ENCODE data around the gene IFNL4.
A peak's percentile ranks its signal among the peaks of the same experiment; 100 is the strongest.
"Not testable (repeated sequence)": the region's sequence is repeated elsewhere in the genome, so short reads cannot be mapped to it uniquely, and the experiment has no call there.

The IFNL4 gene

DNA sequence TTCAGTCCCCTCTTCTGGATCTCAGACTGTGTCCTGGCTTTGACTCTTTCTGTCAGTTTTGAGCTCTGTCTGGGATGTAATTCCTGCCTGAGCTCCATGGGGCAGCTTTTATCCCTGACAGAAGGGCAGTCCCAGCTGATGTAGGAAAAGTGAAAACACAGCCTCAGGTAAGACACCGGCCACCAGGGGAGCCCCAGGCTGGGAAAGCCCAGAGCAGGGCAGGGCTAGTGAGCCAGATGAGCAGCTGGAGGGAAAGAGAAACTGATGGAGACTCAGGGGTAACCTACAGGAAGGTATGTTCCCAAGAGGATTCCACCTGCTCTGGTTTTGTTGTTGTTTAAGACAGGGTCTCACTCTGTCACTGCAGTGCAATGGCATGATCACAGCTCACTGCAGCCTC lies 3.5 kb downstream of the IFNL4 start:
- ATAC-seq: peak; percentile 76

GRCh38 chr19:39244410-39245100 lies 4.1 kb downstream of the IFNL4 start, which contains the start of gene IFNL3:
Gene IFNL3 (minus strand): TSS chr19:39245006. CDS start chr19:39244967, 39 bp downstream.
- not testable (repeated sequence) for ATAC-seq

DNA sequence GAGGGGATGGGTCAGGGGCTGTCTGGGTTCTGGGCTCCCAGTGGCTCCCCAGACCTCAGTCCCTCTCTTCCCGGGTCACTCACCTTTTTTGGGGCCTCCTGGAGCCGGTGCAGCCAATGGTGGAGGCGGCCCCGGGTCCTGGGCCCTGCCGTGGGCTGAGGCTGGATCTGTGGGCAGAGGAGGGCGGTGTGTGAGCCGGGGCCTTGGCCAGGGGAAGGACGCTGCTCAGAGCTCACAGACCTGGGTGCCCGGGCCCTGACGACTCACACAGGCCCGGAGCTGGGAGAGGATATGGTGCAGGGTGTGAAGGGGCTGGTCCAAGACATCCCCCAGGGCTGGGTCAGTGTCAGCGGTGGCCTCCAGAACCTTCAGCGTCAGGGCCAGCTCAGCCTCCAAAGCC lies 4.9 kb downstream of the IFNL4 start:
- ATAC-seq: not testable (repeated sequence)

DNA sequence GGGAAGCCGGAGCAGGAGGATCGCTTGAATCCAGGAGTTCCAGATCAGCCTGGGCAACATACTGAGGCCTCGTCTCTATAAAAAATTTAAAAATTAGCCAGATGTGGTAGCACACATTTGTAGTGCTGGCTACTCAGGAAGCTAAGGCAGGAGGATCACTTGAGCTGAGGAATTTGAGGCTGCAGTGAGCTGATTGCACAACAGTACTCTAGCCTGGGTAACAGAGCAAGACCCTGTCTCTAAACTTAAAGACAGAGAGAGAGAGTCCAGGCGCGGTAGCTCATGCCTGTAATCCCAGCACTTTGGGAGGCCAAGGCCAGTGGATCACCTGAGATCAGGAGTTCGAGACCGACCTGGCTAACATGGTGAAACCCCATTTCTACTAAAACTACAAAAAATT lies 8.2 kb downstream of the IFNL4 start:
- ATAC-seq: no peak

GRCh38 chr19:39238944-39239343 lies 9.7 kb downstream of the IFNL4 start:
- TF ChIP-seq GLIS3 (CRISPR knock-in tag; IDR thresholded peaks at IDR 0.05): no peak
- no peak for TF ChIP-seq PPARA (CRISPR knock-in tag; IDR thresholded peaks at IDR 0.05; ENCODE audit: borderline replicate concordance)
- no peak for TF ChIP-seq TOX (CRISPR knock-in tag; IDR thresholded peaks at IDR 0.05; ENCODE audit: borderline replicate concordance)
- no peak for TF ChIP-seq RARB (CRISPR knock-in tag; IDR thresholded peaks at IDR 0.05)
- TF ChIP-seq ZNF70 (CRISPR knock-in tag; IDR thresholded peaks at IDR 0.05): no peak
- no peak for TF ChIP-seq BACH2 (CRISPR knock-in tag; IDR thresholded peaks at IDR 0.05; ENCODE audit: borderline replicate concordance)
- no peak for TF ChIP-seq CREB5 (CRISPR knock-in tag; IDR thresholded peaks at IDR 0.05; ENCODE audit: low read depth)
- no peak for ATAC-seq

More for the DNA sequence above, 8.2 kb downstream of the IFNL4 start:
- TF ChIP-seq RARB (CRISPR knock-in tag; IDR thresholded peaks at IDR 0.05) (no peak), TOX (CRISPR knock-in tag; IDR thresholded peaks at IDR 0.05; ENCODE audit: borderline replicate concordance) (no peak), TCF4 (CRISPR knock-in tag; IDR thresholded peaks at IDR 0.05; ENCODE audit: borderline replicate concordance) (no peak), SNAI2 (CRISPR knock-in tag; IDR thresholded peaks at IDR 0.05) (no peak), ZNF70 (CRISPR knock-in tag; IDR thresholded peaks at IDR 0.05) (no peak), PPARA (CRISPR knock-in tag; IDR thresholded peaks at IDR 0.05; ENCODE audit: borderline replicate concordance) (no peak), PATZ1 (CRISPR knock-in tag; IDR thresholded peaks at IDR 0.05; ENCODE audit: borderline replicate concordance) (no peak), TSHZ2 (CRISPR knock-in tag; IDR thresholded peaks at IDR 0.05) (no peak), BACH2 (CRISPR knock-in tag; IDR thresholded peaks at IDR 0.05; ENCODE audit: borderline replicate concordance) (no peak), ZFP3 (CRISPR knock-in tag; IDR thresholded peaks at IDR 0.05) (no peak), ARNTL (CRISPR knock-in tag; IDR thresholded peaks at IDR 0.05; ENCODE audit: borderline replicate concordance, low read depth) (no peak), ESRRG (CRISPR knock-in tag; IDR thresholded peaks at IDR 0.05) (no peak), GLIS3 (CRISPR knock-in tag; IDR thresholded peaks at IDR 0.05) (no peak), ZC3H10 (CRISPR knock-in tag; IDR thresholded peaks at IDR 0.05) (no peak), ISL1 (CRISPR knock-in tag; IDR thresholded peaks at IDR 0.05) (no peak)
- TF ChIP-seq, protein P1, sequence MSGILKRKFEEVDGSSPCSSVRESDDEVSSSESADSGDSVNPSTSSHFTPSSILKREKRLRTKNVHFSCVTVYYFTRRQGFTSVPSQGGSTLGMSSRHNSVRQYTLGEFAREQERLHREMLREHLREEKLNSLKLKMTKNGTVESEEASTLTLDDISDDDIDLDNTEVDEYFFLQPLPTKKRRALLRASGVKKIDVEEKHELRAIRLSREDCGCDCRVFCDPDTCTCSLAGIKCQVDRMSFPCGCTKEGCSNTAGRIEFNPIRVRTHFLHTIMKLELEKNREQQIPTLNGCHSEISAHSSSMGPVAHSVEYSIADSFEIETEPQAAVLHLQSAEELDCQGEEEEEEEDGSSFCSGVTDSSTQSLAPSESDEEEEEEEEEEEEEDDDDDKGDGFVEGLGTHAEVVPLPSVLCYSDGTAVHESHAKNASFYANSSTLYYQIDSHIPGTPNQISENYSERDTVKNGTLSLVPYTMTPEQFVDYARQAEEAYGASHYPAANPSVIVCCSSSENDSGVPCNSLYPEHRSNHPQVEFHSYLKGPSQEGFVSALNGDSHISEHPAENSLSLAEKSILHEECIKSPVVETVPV (CRISPR knock-in tag; IDR thresholded peaks at IDR 0.05): no peak
